IMR-90 (cell line): ENCODE measurements around the gene PPFIA1. TPM values are rescaled to one million over a fixed set of nuclear protein-coding genes. Genes with fewer than 3 reads are reported as not detected.

ENCODE experiments used
- ATAC-seq: fragments of 200-7000 bp; cut with Tn5 transposase; 2 replicates; pipeline ENCODE4 v1.9.1; 2020; ENCODE audit warnings: low read depth, mild to moderate bottlenecking, moderate library complexity
- BruUV-seq: library from RNA; stranded (reverse); fragments of 400-500 nt; replicated peaks from 2 replicates; lab custom pipeline; 2021; lab: Mats Ljungman, UMichigan
- CTCF ChIA-PET: fragments of 300-600 bp; formaldehyde crosslinking; extraction: SDS; loops from one replicate; lab custom pipeline; 2021; ENCODE audit warnings: antibody characterized with exemption; lab: Yijun Ruan, JAX
- POLR2A ChIA-PET: fragments of 300-600 bp; sonication (Branson Sonifier 250); formaldehyde crosslinking; loops from one replicate; lab custom pipeline; 2022; ENCODE audit warnings: antibody characterized with exemption; ENCODE audit not compliant: unreplicated experiment; lab: Charles Lee
- DNase-seq: peaks from one replicate; pipeline ENCODE4 v3.0.0; 2013
- H2AFZ ChIP-seq: replicated peaks from 2 replicates; pipeline ENCODE3; 2013; ENCODE audit warnings: low read length, mild to moderate bottlenecking; ENCODE audit not compliant: poor library complexity
- H2AK5ac ChIP-seq: 2 replicates; pipeline ENCODE4 v1.6.1; 2013; ENCODE audit warnings: low read depth, low read length, inconsistent platforms
- H2AK9ac ChIP-seq: replicated peaks from 2 replicates; pipeline ENCODE3; 2013; ENCODE audit warnings: mild to moderate bottlenecking, low read depth, low read length, moderate library complexity; ENCODE audit not compliant: poor library complexity
- H2BK120ac ChIP-seq: 2 replicates; pipeline ENCODE4 v1.6.1; 2013; ENCODE audit warnings: low read depth, low read length, inconsistent platforms
- H2BK15ac ChIP-seq: 3 replicates; pipeline ENCODE4 v1.6.1; 2013; ENCODE audit warnings: low read depth, low read length, inconsistent platforms
- H2BK20ac ChIP-seq: 2 replicates; pipeline ENCODE4 v1.6.1; 2013; ENCODE audit warnings: low read depth, mild to moderate bottlenecking, inconsistent platforms, low read length, moderate library complexity
- H2BK5ac ChIP-seq: 2 replicates; pipeline ENCODE4 v1.6.1; 2013; ENCODE audit warnings: mild to moderate bottlenecking, low read depth, low read length, inconsistent platforms; ENCODE audit not compliant: poor library complexity, severe bottlenecking
- H3K14ac ChIP-seq: replicated peaks from 2 replicates; pipeline ENCODE4 v1.6.1; 2013; ENCODE audit warnings: low read depth, low read length, inconsistent platforms
- H3K18ac ChIP-seq: 2 replicates; pipeline ENCODE4 v1.6.1; 2013; ENCODE audit warnings: low read depth, low read length, control low read depth
- H3K23ac ChIP-seq: 2 replicates; pipeline ENCODE4 v1.6.1; 2013; ENCODE audit warnings: low read depth, low read length, inconsistent platforms
- H3K27ac ChIP-seq: 2 replicates; pipeline ENCODE4 v1.5.1; 2013; ENCODE audit warnings: mild to moderate bottlenecking, control low read depth, low read length; ENCODE audit not compliant: insufficient read depth
- H3K27me3 ChIP-seq: 2 replicates; pipeline ENCODE4 v1.6.1; 2013; ENCODE audit warnings: low read length; ENCODE audit not compliant: control insufficient read depth, insufficient read depth
- H3K36me3 ChIP-seq: 2 replicates; pipeline ENCODE4 v1.6.1; 2013; ENCODE audit warnings: low read length, mixed read lengths; ENCODE audit not compliant: control insufficient read depth, insufficient read depth
- H3K4ac ChIP-seq: 2 replicates; pipeline ENCODE4 v1.6.1; 2013; ENCODE audit warnings: low read depth, low read length, inconsistent platforms
- H3K4me1 ChIP-seq: 2 replicates; pipeline ENCODE4 v1.6.1; 2013; ENCODE audit warnings: low read length, mixed read lengths; ENCODE audit not compliant: control insufficient read depth, insufficient read depth
- H3K4me2 ChIP-seq: 2 replicates; pipeline ENCODE4 v1.6.1; 2013; ENCODE audit warnings: low read depth, mild to moderate bottlenecking, control low read depth, low read length, moderate library complexity
- H3K4me3 ChIP-seq: 2 replicates; pipeline ENCODE4 v1.5.1; 2013; ENCODE audit warnings: low read depth, mild to moderate bottlenecking, control low read depth, low read length, moderate library complexity; ENCODE audit not compliant: insufficient read depth
- H3K56ac ChIP-seq: 2 replicates; pipeline ENCODE4 v1.6.1; 2013; ENCODE audit warnings: low read length, inconsistent platforms; ENCODE audit not compliant: insufficient read depth; ENCODE audit errors: extremely low read depth
- H3K79me1 ChIP-seq, 2 experiments: 2 replicates each; pipeline ENCODE4 v1.6.1; 2013; ENCODE audit warnings: low read length in 2 of 2, inconsistent platforms in 1 of 2, low read depth in 1 of 2
- H3K9ac ChIP-seq: 2 replicates; pipeline ENCODE4 v1.6.1; 2013; ENCODE audit warnings: low read depth, low read length, control low read depth
- H3K9me1 ChIP-seq: 2 replicates; pipeline ENCODE4 v1.6.1; 2013; ENCODE audit warnings: low read length, inconsistent platforms; ENCODE audit not compliant: insufficient read depth
- H3K9me3 ChIP-seq: 2 replicates; pipeline ENCODE4 v1.6.1; 2013; ENCODE audit warnings: low read length; ENCODE audit not compliant: control insufficient read depth, insufficient read depth
- H4K20me1 ChIP-seq: 2 replicates; pipeline ENCODE4 v1.6.1; 2013; ENCODE audit warnings: low read length, inconsistent platforms; ENCODE audit not compliant: insufficient read depth
- H4K5ac ChIP-seq: 2 replicates; pipeline ENCODE4 v1.6.1; 2013; ENCODE audit warnings: mild to moderate bottlenecking, low read depth, low read length, control low read depth
- H4K8ac ChIP-seq, 2 experiments: 2 replicates each; pipeline ENCODE4 v1.6.1; 2013; ENCODE audit warnings: low read depth in 2 of 2, low read length in 2 of 2, control low read depth in 1 of 2, inconsistent platforms in 1 of 2
- H4K91ac ChIP-seq: 2 replicates; pipeline ENCODE4 v1.6.1; 2013; ENCODE audit warnings: low read depth, low read length, inconsistent platforms; ENCODE audit not compliant: insufficient read depth
- CEBPB ChIP-seq: IDR thresholded peaks from 2 replicates; pipeline ENCODE4 v1.6.1; 2012; ENCODE audit warnings: low read depth, low read length, improper control_type of control experiment
- CTCF ChIP-seq: conservative IDR thresholded peaks from 2 replicates; pipeline ENCODE4 v1.5.1; 2012; ENCODE audit warnings: mild to moderate bottlenecking, low read depth, low read length, improper control_type of control experiment
- FOS ChIP-seq: fragments of 150-350 bp; IDR thresholded peaks from 2 replicates; pipeline ENCODE4 v1.6.1; 2016; ENCODE audit warnings: low read depth, low read length
- MAZ ChIP-seq: IDR thresholded peaks from 2 replicates; pipeline ENCODE4 v1.6.1; 2012; ENCODE audit warnings: low read depth, mild to moderate bottlenecking, low read length, improper control_type of control experiment, moderate library complexity, borderline replicate concordance
- MXI1 ChIP-seq: IDR thresholded peaks from 2 replicates; pipeline ENCODE4 v1.6.1; 2012; ENCODE audit warnings: low read depth, mild to moderate bottlenecking, low read length, moderate library complexity, borderline replicate concordance
- NFE2L2 ChIP-seq: fragments of 150-350 bp; IDR thresholded peaks from 2 replicates; pipeline ENCODE4 v1.6.1; 2016; ENCODE audit warnings: low read depth, mild to moderate bottlenecking, low read length
- POLR2A ChIP-seq: IDR thresholded peaks from 2 replicates; pipeline ENCODE4 v1.6.1; 2012; ENCODE audit warnings: mild to moderate bottlenecking, low read depth, low read length
- RAD21 ChIP-seq: IDR thresholded peaks from 2 replicates; pipeline ENCODE4 v1.6.1; 2012; ENCODE audit warnings: low read length, improper control_type of control experiment
- RCOR1 ChIP-seq: IDR thresholded peaks from 2 replicates; pipeline ENCODE4 v1.6.1; 2012; ENCODE audit warnings: mild to moderate bottlenecking, low read length, improper control_type of control experiment; ENCODE audit not compliant: insufficient replicate concordance
- SMC3 ChIP-seq: fragments of 150-350 bp; IDR thresholded peaks from 2 replicates; pipeline ENCODE4 v1.6.1; 2016; ENCODE audit warnings: low read depth, mild to moderate bottlenecking, antibody characterized with exemption, low read length, moderate library complexity
- WGBS, 2 experiments: methylation state at CpG; one replicate each; pipeline versions ENCODE4 v1.1.5 to v1.1.7; 2013; ENCODE audit warnings: missing lambda C conversion rate in 2 of 2; ENCODE audit not compliant: insufficient read length in 1 of 2; ENCODE audit errors: extremely low coverage in 2 of 2; 5-methylcytosine and 5-hydroxymethylcytosine counted together
- dilution Hi-C: fragments of 300-500 bp; cut with HindIII; formaldehyde crosslinking; loops from one replicate; pipeline ENCODE4 v1.14.3; 2018; ENCODE audit warnings: low sequenced_read_pairs; ENCODE audit not compliant: unreplicated experiment
- in situ Hi-C: fragments of 300-500 bp; cut with MboI; formaldehyde crosslinking; loops from 3 replicates; pipeline ENCODE4 v1.14.3; 2019; ENCODE audit warnings: low sequenced_read_pairs, inconsistent platforms, mixed read lengths
- intact Hi-C: fragments of 100-400 bp; cut with micrococcal nuclease; formaldehyde crosslinking; loops from 2 replicates; pipeline ENCODE4 v1.10.0; 2022
- polyA plus RNA-seq, 3 experiments: library from polyadenylated mRNA; depleted of rRNA; stranded (reverse); fragments of >200 nt; gene quantifications; 2 replicates each; pipeline ENCODE4 v1.2.3, GENCODE V29; 2012; ENCODE audit warnings: low replicate concordance in 1 of 3
- total RNA-seq: library from RNA; depleted of rRNA; stranded (reverse); fragments of >200 nt; gene quantifications from 2 replicates; pipeline ENCODE4 v1.2.3, GENCODE V29; 2012
- TF ChIP-seq, protein P1 (sequence below): fragments of 150-350 bp; IDR thresholded peaks from 2 replicates; pipeline ENCODE4 v1.6.1; 2017; ENCODE audit warnings: mild to moderate bottlenecking, antibody characterized with exemption, low read length, low read depth
- TF ChIP-seq, protein P2 (sequence below): fragments of 150-350 bp; IDR thresholded peaks from 2 replicates; pipeline ENCODE4 v1.6.1; 2016; ENCODE audit warnings: low read depth, mild to moderate bottlenecking, low read length, moderate library complexity, borderline replicate concordance

The PPFIA1 gene
- total and polyA plus RNA-seq, 2 of the 4 experiments (the other 2 are of a cell fraction) = 25.6 to 37.2 TPM

DNA sequence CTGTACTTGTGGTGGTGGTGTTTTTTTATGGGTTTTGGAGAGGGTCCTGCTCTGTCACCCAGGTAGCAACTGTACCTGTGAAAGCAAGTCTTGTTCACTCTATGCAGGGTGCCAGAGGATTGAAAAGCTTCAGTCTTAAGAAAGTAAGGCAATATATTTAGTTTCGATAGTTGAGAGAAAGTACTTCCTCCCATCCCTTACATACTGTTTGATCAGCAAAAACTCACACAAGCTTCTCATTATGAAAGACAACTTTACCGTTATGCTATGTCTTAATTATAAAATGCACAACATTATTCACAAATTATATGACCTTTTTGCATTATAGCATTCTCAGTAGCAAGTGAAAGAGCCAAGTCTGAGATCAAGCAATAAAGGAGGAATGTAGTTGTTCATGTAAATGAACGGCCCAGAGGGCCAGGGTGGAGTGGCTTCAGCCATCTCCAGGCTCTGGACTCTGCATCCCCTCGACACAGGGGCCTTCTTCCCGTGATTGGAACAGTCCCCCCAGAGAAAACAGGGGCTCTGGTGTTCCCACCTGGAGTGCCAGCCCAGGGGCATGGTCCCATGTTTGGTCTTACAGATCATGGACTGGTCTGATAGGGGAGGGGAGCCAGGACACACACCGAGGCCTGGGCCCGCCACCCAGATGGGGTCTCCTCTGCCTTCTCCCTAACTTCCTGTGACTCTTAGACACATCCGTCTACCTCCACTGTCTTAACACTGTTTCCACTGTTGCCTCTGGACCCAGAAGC lies 89.1 kb downstream of the PPFIA1 start:
- Histone ChIP-seq H2BK120ac (no peak overlapping the region), H3K27ac (no peak overlapping the region), H4K20me1 (no peaks in the 10 kb centered on the region), H2BK15ac (no peak overlapping the region), H3K9ac (no peak overlapping the region), H3K4ac (no peak overlapping the region), H3K36me3 (peaks cover 51% of the 10 kb centered on the region), H3K18ac (no peak overlapping the region), H4K8ac (no peak overlapping the region), H3K79me1 (peaks cover 5 to 12% of the 10 kb centered on the region in 2 experiments; a peak in 3 of 4 replicates), H3K23ac (no peak overlapping the region), H2BK5ac (no peak overlapping the region), H3K4me3 (no peak overlapping the region), H3K56ac (no peak overlapping the region), H3K4me2 (no peak overlapping the region), H3K9me1 (peaks cover 6% of the 10 kb centered on the region; the same call in 1 of the 2 replicates), H4K5ac (no peak overlapping the region), H3K27me3 (no peaks in the 10 kb centered on the region), H4K91ac (no peak overlapping the region), H2AK9ac (peak overlapping the region; percentile 25), H2AK5ac (no peak overlapping the region), H3K9me3 (no peaks in the 10 kb centered on the region), H2BK20ac (no peak overlapping the region), H3K4me1 (no peaks in the 10 kb centered on the region), H2AFZ (no peak overlapping the region), H3K14ac (no peak overlapping the region)
- TF ChIP-seq SMC3 (no peak), RCOR1 (no peak), FOS (no peak), MXI1 (no peak), POLR2A (no peak), NFE2L2 (no peak), CTCF (no peak), CEBPB (no peak), MAZ (no peak), RAD21 (no peak)
- TF ChIP-seq, protein P1, sequence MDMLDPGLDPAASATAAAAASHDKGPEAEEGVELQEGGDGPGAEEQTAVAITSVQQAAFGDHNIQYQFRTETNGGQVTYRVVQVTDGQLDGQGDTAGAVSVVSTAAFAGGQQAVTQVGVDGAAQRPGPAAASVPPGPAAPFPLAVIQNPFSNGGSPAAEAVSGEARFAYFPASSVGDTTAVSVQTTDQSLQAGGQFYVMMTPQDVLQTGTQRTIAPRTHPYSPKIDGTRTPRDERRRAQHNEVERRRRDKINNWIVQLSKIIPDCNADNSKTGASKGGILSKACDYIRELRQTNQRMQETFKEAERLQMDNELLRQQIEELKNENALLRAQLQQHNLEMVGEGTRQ = no peak
- TF ChIP-seq, protein P2, sequence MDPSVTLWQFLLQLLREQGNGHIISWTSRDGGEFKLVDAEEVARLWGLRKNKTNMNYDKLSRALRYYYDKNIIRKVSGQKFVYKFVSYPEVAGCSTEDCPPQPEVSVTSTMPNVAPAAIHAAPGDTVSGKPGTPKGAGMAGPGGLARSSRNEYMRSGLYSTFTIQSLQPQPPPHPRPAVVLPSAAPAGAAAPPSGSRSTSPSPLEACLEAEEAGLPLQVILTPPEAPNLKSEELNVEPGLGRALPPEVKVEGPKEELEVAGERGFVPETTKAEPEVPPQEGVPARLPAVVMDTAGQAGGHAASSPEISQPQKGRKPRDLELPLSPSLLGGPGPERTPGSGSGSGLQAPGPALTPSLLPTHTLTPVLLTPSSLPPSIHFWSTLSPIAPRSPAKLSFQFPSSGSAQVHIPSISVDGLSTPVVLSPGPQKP = no peak
- in situ Hi-C loops = no loop called here
- ChIA-PET POLR2A (no interaction called here), CTCF (no interaction called here)
- DNase-seq (no peak), ATAC-seq (no peak)
- BruUV-seq = no TSS peak
- dilution Hi-C loops = no loop called here
- no CpG with 5 or more reads among the region's 8 CpGs for WGBS, 2 experiments
- intact Hi-C loops = no loop called here
